ENCODE data around the gene CCL26. TPM values are rescaled to one million over a fixed set of nuclear protein-coding genes. Genes with fewer than 3 reads are reported as not detected.

CCL26 gene
- total and polyA plus RNA-seq, 5 donors from 2014 or later = not detected

Other genes with a start within 250 kb of the CCL26 start
- gene HIP1, start 33.3 kb downstream of the CCL26 start, total RNA-seq = 10.7 TPM
- gene HIP1, start 33.3 kb downstream of the CCL26 start, polyA plus RNA-seq = 1 to 10 TPM in 1 of 4 donors, under 1 TPM in 3; 0.29 to 1.5 (median 0.70) TPM
- not detected for gene CCL24, start 41.6 kb upstream of the CCL26 start, total RNA-seq
- not detected for gene CCL24, start 41.6 kb upstream of the CCL26 start, polyA plus RNA-seq
- 194 TPM for gene RHBDD2, start 106.8 kb upstream of the CCL26 start, total RNA-seq
- gene RHBDD2, start 106.8 kb upstream of the CCL26 start, polyA plus RNA-seq = 100 to 1,000 TPM; 118 to 146 (median 121) TPM
- gene POR, start 142.9 kb upstream of the CCL26 start, total RNA-seq = 68.0 TPM
- gene POR, start 142.9 kb upstream of the CCL26 start, polyA plus RNA-seq = 10 to 100 TPM; 51.3 to 64.3 (median 59.7) TPM
- 51.5 TPM for gene TMEM120A, start 222.4 kb upstream of the CCL26 start, total RNA-seq
- 10 to 100 TPM; 41.9 to 66.5 (median 62.1) TPM for gene TMEM120A, start 222.4 kb upstream of the CCL26 start, polyA plus RNA-seq

All from CD4-positive, CD25-positive, alpha-beta regulatory T cell (primary cell).